ENCODE measurements around the gene RPH3AL. TPM values are rescaled to one million over a fixed set of nuclear protein-coding genes. Genes with fewer than 3 reads are reported as not detected.
"Not testable (repeated sequence)": the region's sequence is repeated elsewhere in the genome, so short reads cannot be mapped to it uniquely, and the experiment has no call there.

Gene RPH3AL
- total RNA-seq, 1 donor from 2014 or later: 10.0 TPM

GRCh38 chr17:238964-239259 is 113.7 kb downstream of the RPH3AL start:
- no peak for DNase-seq (ENCODE audit: low read depth in 2 of 2)

- DNase-seq (ENCODE audit: low read depth in 2 of 2): no peak
These were observed 114.3 kb downstream of the RPH3AL start for GRCh38 chr17:238071-238963.

GRCh38 chr17:237406-237955 is 115.1 kb downstream of the RPH3AL start:
- DNase-seq (ENCODE audit: low read depth in 2 of 2): no peak

- no peak for DNase-seq (ENCODE audit: low read depth in 2 of 2)
These were observed 115.8 kb downstream of the RPH3AL start for GRCh38 chr17:236641-237405.

GRCh38 chr17:235831-236640 is 116.6 kb downstream of the RPH3AL start:
- no peak for DNase-seq (ENCODE audit: low read depth in 2 of 2)

GRCh38 chr17:234994-235830 is 117.4 kb downstream of the RPH3AL start:
- peak in 1 of 2 donors; percentile 39 for DNase-seq (ENCODE audit: low read depth in 2 of 2)

GRCh38 chr17:234163-234993 is 118.2 kb downstream of the RPH3AL start:
- DNase-seq (ENCODE audit: low read depth in 2 of 2): not testable (repeated sequence)

- DNase-seq (ENCODE audit: low read depth in 2 of 2): no peak
These were observed 119.1 kb downstream of the RPH3AL start for GRCh38 chr17:233473-233941.

- peak in 1 of 2 donors; percentile 54 for DNase-seq (ENCODE audit: low read depth in 2 of 2)
These were observed 120.4 kb downstream of the RPH3AL start for GRCh38 chr17:231966-232807.

- no peak for DNase-seq (ENCODE audit: low read depth in 2 of 2)
These were observed 121.2 kb downstream of the RPH3AL start for GRCh38 chr17:231191-231965.

GRCh38 chr17:230395-230770 is 122.2 kb downstream of the RPH3AL start:
- DNase-seq (ENCODE audit: low read depth in 2 of 2): no peak

GRCh38 chr17:229709-230394 is 122.8 kb downstream of the RPH3AL start:
- no peak for DNase-seq (ENCODE audit: low read depth in 2 of 2)

GRCh38 chr17:228951-229708 is 123.5 kb downstream of the RPH3AL start:
- DNase-seq (ENCODE audit: low read depth in 2 of 2): peak in 1 of 2 donors; percentile 41

GRCh38 chr17:227946-228615 is 124.5 kb downstream of the RPH3AL start:
- DNase-seq (ENCODE audit: low read depth in 2 of 2): no peak

- no peak for DNase-seq (ENCODE audit: low read depth in 2 of 2)
These were observed 125.3 kb downstream of the RPH3AL start for GRCh38 chr17:227078-227945.
